Karpas-422 (cell line): ENCODE data around the gene GALNS. TPM values are rescaled to one million over a fixed set of nuclear protein-coding genes. Genes with fewer than 3 reads are reported as not detected.

Experiments
- DNase-seq: peaks from one replicate; pipeline ENCODE4 v3.0.0-alpha.2; 2015
- H2AFZ ChIP-seq: fragments of 200-600 bp; sonication (generic); 2 replicates; pipeline ENCODE4 v1.6.1; 2014; ENCODE audit warnings: antibody characterized with exemption, low read length, mixed read lengths
- H3K27ac ChIP-seq: fragments of 200-600 bp; sonication (generic); 2 replicates; pipeline ENCODE4 v1.5.1; 2014; ENCODE audit warnings: mild to moderate bottlenecking, low read length, moderate library complexity
- H3K27me3 ChIP-seq: fragments of 200-600 bp; sonication (generic); 2 replicates; pipeline ENCODE4 v1.6.1; 2014; ENCODE audit warnings: low read length, mixed read lengths
- H3K36me3 ChIP-seq: fragments of 200-600 bp; sonication (generic); 2 replicates; pipeline ENCODE4 v1.6.1; 2014; ENCODE audit warnings: low read length, mixed read lengths; ENCODE audit not compliant: insufficient read depth
- H3K4me1 ChIP-seq: fragments of 200-600 bp; sonication (generic); 2 replicates; pipeline ENCODE4 v1.6.1; 2014; ENCODE audit warnings: mild to moderate bottlenecking, low read length, mixed read lengths
- H3K4me2 ChIP-seq: fragments of 200-600 bp; sonication (generic); 2 replicates; pipeline ENCODE4 v1.6.1; 2014; ENCODE audit warnings: low read length, low read depth, mild to moderate bottlenecking; ENCODE audit not compliant: poor library complexity, severe bottlenecking
- H3K4me3 ChIP-seq: fragments of 200-600 bp; sonication (generic); 2 replicates; pipeline ENCODE4 v1.5.1; 2014; ENCODE audit warnings: mild to moderate bottlenecking, antibody characterized with exemption, low read length, mixed read lengths
- H3K79me2 ChIP-seq: fragments of 200-600 bp; sonication (generic); 2 replicates; pipeline ENCODE4 v1.6.1; 2014; ENCODE audit warnings: mild to moderate bottlenecking, low read length, mixed read lengths
- H3K9ac ChIP-seq: fragments of 200-600 bp; sonication (generic); 2 replicates; pipeline ENCODE4 v1.6.0; 2014; ENCODE audit warnings: low read length
- H3K9me2 ChIP-seq: fragments of 200-600 bp; sonication (generic), shearing (Covaris generic); replicated peaks from 2 replicates; pipeline ENCODE4 v1.6.0; 2014; ENCODE audit warnings: mild to moderate bottlenecking, low read length, moderate library complexity; ENCODE audit not compliant: insufficient read depth
- H3K9me3 ChIP-seq: fragments of 300-700, 200-600 bp; sonication (generic); 2 replicates; pipeline ENCODE4 v1.6.1; 2014; ENCODE audit warnings: low read length, mixed read lengths
- H4K20me1 ChIP-seq: fragments of 200-600 bp; sonication (generic); 2 replicates; pipeline ENCODE4 v1.6.1; 2014; ENCODE audit warnings: mild to moderate bottlenecking, antibody characterized with exemption, low read length, low read depth; ENCODE audit not compliant: insufficient read depth
- total RNA-seq: library from RNA; depleted of rRNA; stranded (reverse); fragments of >200 nt; shearing (Covaris generic); gene quantifications from 2 replicates; pipeline ENCODE4 v1.2.3, GENCODE V29; 2014; ENCODE audit warnings: low replicate concordance; rRNA removed

GALNS gene
- total RNA-seq, result 18.1 and 26.8 TPM in 2 replicates

- peak within 1 kb of the TSS; percentile 83 for H3K9ac ChIP-seq
- H3K4me2 ChIP-seq, result peak within 1 kb of the TSS; percentile 97
- peaks cover 22% of the 10 kb centered on the region for H3K4me1 ChIP-seq
- H4K20me1 ChIP-seq, result peaks cover 5% of the 10 kb centered on the region; the same call in 1 of the 2 replicates
- no peak within 1 kb of the TSS for H3K27ac ChIP-seq
- peaks cover 29% of the 10 kb centered on the region for H3K79me2 ChIP-seq
- no peaks in the 10 kb centered on the region for H3K36me3 ChIP-seq
- peak within 1 kb of the TSS; percentile 97 for H3K4me3 ChIP-seq
- no peaks in the 10 kb centered on the region for H3K9me3 ChIP-seq
- H3K27me3 ChIP-seq, result no peaks in the 10 kb centered on the region
- DNase-seq, result peak; percentile 99
- peak within 1 kb of the TSS; percentile 74; the same call in 1 of the 2 replicates for H2AFZ ChIP-seq
- no peaks in the 10 kb centered on the region for H3K9me2 ChIP-seq
Observed at GRCh38 chr16:88856828-88857727, at the start of gene GALNS, which contains the start of gene TRAPPC2L. Gene GALNS (minus strand): TSS chr16:88856947. CDS start chr16:88856877, 70 bp downstream. Gene TRAPPC2L (plus strand): TSS chr16:88857127. CDS start chr16:88857151, 24 bp downstream.

- no peaks in the 10 kb centered on the region for H4K20me1 ChIP-seq
- no peak overlapping the region for H3K27ac ChIP-seq
- H3K4me3 ChIP-seq, result no peak overlapping the region
- H3K9ac ChIP-seq, result no peak overlapping the region
- peaks cover 2% of the 10 kb centered on the region; the same call in 1 of the 2 replicates for H3K4me1 ChIP-seq
- H3K9me2 ChIP-seq, result no peaks in the 10 kb centered on the region
- no peaks in the 10 kb centered on the region for H3K27me3 ChIP-seq
- H3K4me2 ChIP-seq, result no peak overlapping the region
- no peak overlapping the region for H2AFZ ChIP-seq
- no peaks in the 10 kb centered on the region for H3K79me2 ChIP-seq
- H3K9me3 ChIP-seq, result no peaks in the 10 kb centered on the region
- no peaks in the 10 kb centered on the region for H3K36me3 ChIP-seq
- DNase-seq, result no peak
Observed at GRCh38 chr16:88906020-88906419, 49.3 kb upstream of the GALNS start.

- no peak overlapping the region for H3K27ac ChIP-seq
- H3K4me2 ChIP-seq, result no peak overlapping the region
- H3K9me3 ChIP-seq, result no peaks in the 10 kb centered on the region
- H4K20me1 ChIP-seq, result no peaks in the 10 kb centered on the region
- H3K4me3 ChIP-seq, result no peak overlapping the region
- H3K9ac ChIP-seq, result no peak overlapping the region
- peak overlapping the region; percentile 95; the same call in 1 of the 2 replicates for H2AFZ ChIP-seq
- H3K9me2 ChIP-seq, result no peaks in the 10 kb centered on the region
- peak; percentile 77 for DNase-seq
- H3K4me1 ChIP-seq, result peaks cover 2% of the 10 kb centered on the region; the same call in 1 of the 2 replicates
- no peaks in the 10 kb centered on the region for H3K79me2 ChIP-seq
- no peaks in the 10 kb centered on the region for H3K27me3 ChIP-seq
- no peaks in the 10 kb centered on the region for H3K36me3 ChIP-seq
Observed at GRCh38 chr16:88905563-88905962, 48.8 kb upstream of the GALNS start.

DNA sequence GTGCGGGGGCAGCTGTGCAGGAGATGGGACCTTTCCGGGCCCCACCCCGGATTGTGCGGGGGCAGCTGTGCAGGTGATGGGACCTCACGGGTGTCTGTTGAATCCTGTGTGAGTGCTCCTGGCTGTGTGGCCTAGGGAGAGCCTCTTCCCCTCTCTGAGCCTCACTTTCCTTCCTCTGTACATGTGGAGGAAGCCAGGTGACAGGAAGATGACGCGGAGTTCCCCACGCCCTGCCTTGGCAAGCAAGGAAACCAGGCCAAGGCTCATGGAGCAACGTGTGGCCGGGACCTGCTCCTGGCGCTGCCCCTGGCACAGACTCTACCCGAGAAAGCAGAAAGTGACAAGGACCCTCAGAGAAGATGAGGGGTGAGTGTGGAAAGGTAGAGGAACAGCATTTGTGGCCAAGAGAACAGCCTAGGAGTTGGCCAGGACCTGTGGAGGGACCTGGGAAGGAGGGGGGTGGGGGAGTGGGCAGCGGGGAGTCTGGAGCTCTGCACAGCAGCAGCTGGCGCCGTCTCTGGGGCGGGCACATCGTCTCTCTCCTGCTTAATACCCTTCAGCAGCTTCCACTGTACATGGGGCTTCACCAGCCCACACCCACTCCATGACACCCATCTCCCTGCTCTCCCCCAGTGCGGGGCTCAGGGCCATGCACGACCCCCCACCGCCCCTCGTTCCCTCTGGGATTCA, 48.1 kb upstream of the GALNS start:
- DNase-seq, result no peak
- no peaks in the 10 kb centered on the region for H3K79me2 ChIP-seq
- H3K27me3 ChIP-seq, result no peaks in the 10 kb centered on the region
- H4K20me1 ChIP-seq, result no peaks in the 10 kb centered on the region
- H3K4me1 ChIP-seq, result peaks cover 2% of the 10 kb centered on the region; the same call in 1 of the 2 replicates
- no peaks in the 10 kb centered on the region for H3K9me3 ChIP-seq
- H3K4me3 ChIP-seq, result no peak overlapping the region
- peak overlapping the region; percentile 95; the same call in 1 of the 2 replicates for H2AFZ ChIP-seq
- H3K36me3 ChIP-seq, result no peaks in the 10 kb centered on the region
- no peak overlapping the region for H3K9ac ChIP-seq
- no peaks in the 10 kb centered on the region for H3K9me2 ChIP-seq
- no peak overlapping the region for H3K4me2 ChIP-seq
- H3K27ac ChIP-seq, result no peak overlapping the region

DNA sequence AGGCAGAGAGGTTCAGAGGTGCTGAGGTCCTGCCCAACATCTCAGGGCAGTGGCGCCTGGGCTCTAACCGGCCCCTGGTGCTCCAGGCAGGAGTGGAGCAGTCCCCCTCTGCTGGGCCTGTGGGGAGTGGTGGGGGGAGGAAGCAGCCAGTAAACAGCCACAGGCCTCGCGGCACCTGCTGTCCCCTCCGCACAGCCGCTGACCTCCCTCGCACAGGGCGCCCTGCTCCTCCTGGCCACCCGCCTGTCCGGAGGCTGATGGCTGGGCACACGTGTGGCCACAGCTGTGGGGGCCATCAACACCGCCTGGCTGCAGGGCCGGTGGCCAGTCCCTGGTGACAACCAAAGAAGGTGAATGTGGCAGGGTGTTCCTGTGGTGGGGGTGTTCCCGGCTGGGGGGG, 46.5 kb upstream of the GALNS start:
- H3K9me2 ChIP-seq, result no peaks in the 10 kb centered on the region
- H3K36me3 ChIP-seq, result no peaks in the 10 kb centered on the region
- H3K4me3 ChIP-seq, result no peak overlapping the region
- peaks cover 2% of the 10 kb centered on the region for H3K4me1 ChIP-seq
- H3K9me3 ChIP-seq, result no peaks in the 10 kb centered on the region
- no peak overlapping the region for H3K4me2 ChIP-seq
- no peak overlapping the region for H2AFZ ChIP-seq
- DNase-seq, result no peak
- no peak overlapping the region for H3K27ac ChIP-seq
- H3K27me3 ChIP-seq, result no peaks in the 10 kb centered on the region
- no peak overlapping the region for H3K9ac ChIP-seq
- H3K79me2 ChIP-seq, result no peaks in the 10 kb centered on the region
- H4K20me1 ChIP-seq, result no peaks in the 10 kb centered on the region

- Histone ChIP-seq H3K27me3 (no peaks in the 10 kb centered on the region), H3K79me2 (no peaks in the 10 kb centered on the region), H3K27ac (no peak overlapping the region), H3K4me3 (no peak overlapping the region), H3K9ac (no peak overlapping the region), H4K20me1 (no peaks in the 10 kb centered on the region), H2AFZ (no peak overlapping the region), H3K9me3 (no peaks in the 10 kb centered on the region), H3K9me2 (no peaks in the 10 kb centered on the region), H3K4me1 (peaks cover 7% of the 10 kb centered on the region), H3K4me2 (no peak overlapping the region), H3K36me3 (no peaks in the 10 kb centered on the region)
- no peak for DNase-seq
Observed at GRCh38 chr16:88902744-88903143, 46.0 kb upstream of the GALNS start.

DNA sequence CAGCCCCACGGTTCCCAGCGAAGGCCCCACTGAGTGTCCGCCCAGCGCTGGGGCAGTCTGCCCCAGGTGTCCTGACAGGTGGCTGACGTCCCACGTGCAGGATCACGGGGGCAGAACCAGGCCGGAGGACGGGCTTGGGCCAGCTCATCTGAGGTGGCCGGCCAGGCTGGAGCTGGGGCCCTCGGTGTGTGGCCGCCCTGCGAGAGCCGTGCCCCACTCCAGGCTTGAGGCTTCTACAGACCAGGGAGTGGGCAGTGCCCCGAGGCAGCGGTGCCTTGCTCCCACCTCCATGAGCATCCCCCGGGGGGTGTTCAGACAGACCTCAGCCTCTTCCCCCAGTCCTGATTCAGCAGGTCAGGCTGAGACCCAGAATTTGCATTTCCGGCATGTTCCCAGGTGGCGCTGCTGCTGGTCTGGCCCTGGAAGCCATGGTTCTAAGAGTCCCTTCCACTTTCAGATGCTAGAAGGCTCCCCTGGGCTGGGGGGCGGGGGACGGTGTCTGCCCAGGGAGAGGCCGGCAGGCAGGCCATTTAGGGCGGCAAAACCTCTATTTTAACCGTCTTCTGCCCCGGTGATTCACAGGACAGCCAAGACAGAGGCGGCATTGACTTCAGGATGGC, 45.1 kb upstream of the GALNS start:
- no peaks in the 10 kb centered on the region for H3K9me2 ChIP-seq
- H3K4me1 ChIP-seq, result peaks cover 11% of the 10 kb centered on the region
- H3K4me2 ChIP-seq, result no peak overlapping the region
- H3K27me3 ChIP-seq, result no peaks in the 10 kb centered on the region
- H3K27ac ChIP-seq, result no peak overlapping the region
- DNase-seq, result peak; percentile 62
- no peak overlapping the region for H2AFZ ChIP-seq
- no peaks in the 10 kb centered on the region for H3K79me2 ChIP-seq
- H4K20me1 ChIP-seq, result no peaks in the 10 kb centered on the region
- H3K4me3 ChIP-seq, result no peak overlapping the region
- no peaks in the 10 kb centered on the region for H3K36me3 ChIP-seq
- H3K9ac ChIP-seq, result no peak overlapping the region
- H3K9me3 ChIP-seq, result no peaks in the 10 kb centered on the region

DNA sequence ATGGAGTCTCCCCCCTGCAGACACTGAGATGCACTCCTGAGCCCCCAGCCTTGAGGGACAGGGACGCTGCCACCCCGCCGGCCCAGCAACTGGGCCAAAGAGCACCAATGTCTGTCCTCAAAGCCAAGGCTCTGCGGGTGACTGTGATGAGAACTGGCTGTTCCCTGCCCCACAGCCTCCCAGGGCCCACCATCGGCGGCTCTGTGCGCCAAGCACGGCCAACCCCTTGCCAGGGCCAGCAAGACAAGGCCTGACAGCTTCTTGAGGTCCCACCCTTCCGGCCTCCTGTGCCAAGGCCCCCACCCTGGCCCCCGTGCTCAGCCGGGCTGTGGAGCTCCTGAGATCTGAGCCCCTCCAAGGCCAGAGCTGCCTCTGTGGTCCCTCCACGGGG, 43.9 kb upstream of the GALNS start:
- no peak overlapping the region for H3K4me3 ChIP-seq
- no peak overlapping the region for H3K9ac ChIP-seq
- H3K4me2 ChIP-seq, result no peak overlapping the region
- no peak overlapping the region for H2AFZ ChIP-seq
- no peak overlapping the region for H3K27ac ChIP-seq
- no peaks in the 10 kb centered on the region for H3K9me3 ChIP-seq
- no peaks in the 10 kb centered on the region for H3K79me2 ChIP-seq
- peaks cover 11% of the 10 kb centered on the region for H3K4me1 ChIP-seq
- H4K20me1 ChIP-seq, result no peaks in the 10 kb centered on the region
- H3K9me2 ChIP-seq, result no peaks in the 10 kb centered on the region
- H3K36me3 ChIP-seq, result no peaks in the 10 kb centered on the region
- no peaks in the 10 kb centered on the region for H3K27me3 ChIP-seq
- no peak for DNase-seq
